HL-60 (cell line): ENCODE measurements around the gene LIN7A.

ENCODE experiments used
- DNase-seq, 2 experiments: peaks; one replicate each; pipeline ENCODE4 v3.0.0-alpha.2; 2010 to 2020; ENCODE audit warnings: low read depth in 1 of 2, low spot score in 1 of 2
- H3K27ac ChIP-seq: fragments of 250-450 bp; sonication (Bioruptor Pico); replicated peaks from 2 replicates; pipeline ENCODE4 v1.5.1; 2020; ENCODE audit warnings: mild to moderate bottlenecking, moderate library complexity
- H3K27me3 ChIP-seq: fragments of 250-450 bp; sonication (Bioruptor Pico); 2 replicates; pipeline ENCODE4 v1.5.1; 2021; ENCODE audit warnings: mild to moderate bottlenecking, moderate library complexity; ENCODE audit not compliant: insufficient read depth, poor library complexity, severe bottlenecking
- H3K4me3 ChIP-seq: replicated peaks from 2 replicates; pipeline ENCODE4 v1.5.1; 2011; ENCODE audit warnings: mild to moderate bottlenecking, control low read depth, low read length; ENCODE audit not compliant: insufficient read depth
- GABPA ChIP-seq: IDR thresholded peaks from 2 replicates; pipeline ENCODE4 v1.6.1; 2012; ENCODE audit warnings: low read depth
- POLR2AphosphoS5 ChIP-seq: IDR thresholded peaks from 2 replicates; pipeline ENCODE4 v1.6.1; 2012; ENCODE audit warnings: low read depth
- SPI1 ChIP-seq: IDR thresholded peaks from 2 replicates; pipeline ENCODE4 v1.6.1; 2012; ENCODE audit warnings: low read depth, mild to moderate bottlenecking, borderline replicate concordance
- TF ChIP-seq, protein P1 (sequence below): IDR thresholded peaks from 2 replicates; pipeline ENCODE4 v1.6.1; 2012; ENCODE audit warnings: low read depth; ENCODE audit not compliant: insufficient replicate concordance
- TF ChIP-seq, protein P2 (sequence below): IDR thresholded peaks from one replicate; pipeline ENCODE4 v1.5.1; 2011; ENCODE audit warnings: low read length, control low read depth, inconsistent platforms; ENCODE audit not compliant: insufficient read depth

The LIN7A gene

GRCh38 chr12:80838708-80839107 lies 99.0 kb downstream of the LIN7A start:
- H3K4me3 ChIP-seq = no peak overlapping the region
- no peaks in the 10 kb centered on the region for H3K27me3 ChIP-seq
- no peak overlapping the region for H3K27ac ChIP-seq
- TF ChIP-seq POLR2AphosphoS5 (no peak), GABPA (no peak), SPI1 (no peak)
- TF ChIP-seq, protein P1, sequence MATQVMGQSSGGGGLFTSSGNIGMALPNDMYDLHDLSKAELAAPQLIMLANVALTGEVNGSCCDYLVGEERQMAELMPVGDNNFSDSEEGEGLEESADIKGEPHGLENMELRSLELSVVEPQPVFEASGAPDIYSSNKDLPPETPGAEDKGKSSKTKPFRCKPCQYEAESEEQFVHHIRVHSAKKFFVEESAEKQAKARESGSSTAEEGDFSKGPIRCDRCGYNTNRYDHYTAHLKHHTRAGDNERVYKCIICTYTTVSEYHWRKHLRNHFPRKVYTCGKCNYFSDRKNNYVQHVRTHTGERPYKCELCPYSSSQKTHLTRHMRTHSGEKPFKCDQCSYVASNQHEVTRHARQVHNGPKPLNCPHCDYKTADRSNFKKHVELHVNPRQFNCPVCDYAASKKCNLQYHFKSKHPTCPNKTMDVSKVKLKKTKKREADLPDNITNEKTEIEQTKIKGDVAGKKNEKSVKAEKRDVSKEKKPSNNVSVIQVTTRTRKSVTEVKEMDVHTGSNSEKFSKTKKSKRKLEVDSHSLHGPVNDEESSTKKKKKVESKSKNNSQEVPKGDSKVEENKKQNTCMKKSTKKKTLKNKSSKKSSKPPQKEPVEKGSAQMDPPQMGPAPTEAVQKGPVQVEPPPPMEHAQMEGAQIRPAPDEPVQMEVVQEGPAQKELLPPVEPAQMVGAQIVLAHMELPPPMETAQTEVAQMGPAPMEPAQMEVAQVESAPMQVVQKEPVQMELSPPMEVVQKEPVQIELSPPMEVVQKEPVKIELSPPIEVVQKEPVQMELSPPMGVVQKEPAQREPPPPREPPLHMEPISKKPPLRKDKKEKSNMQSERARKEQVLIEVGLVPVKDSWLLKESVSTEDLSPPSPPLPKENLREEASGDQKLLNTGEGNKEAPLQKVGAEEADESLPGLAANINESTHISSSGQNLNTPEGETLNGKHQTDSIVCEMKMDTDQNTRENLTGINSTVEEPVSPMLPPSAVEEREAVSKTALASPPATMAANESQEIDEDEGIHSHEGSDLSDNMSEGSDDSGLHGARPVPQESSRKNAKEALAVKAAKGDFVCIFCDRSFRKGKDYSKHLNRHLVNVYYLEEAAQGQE = no peak
- TF ChIP-seq, protein P2, sequence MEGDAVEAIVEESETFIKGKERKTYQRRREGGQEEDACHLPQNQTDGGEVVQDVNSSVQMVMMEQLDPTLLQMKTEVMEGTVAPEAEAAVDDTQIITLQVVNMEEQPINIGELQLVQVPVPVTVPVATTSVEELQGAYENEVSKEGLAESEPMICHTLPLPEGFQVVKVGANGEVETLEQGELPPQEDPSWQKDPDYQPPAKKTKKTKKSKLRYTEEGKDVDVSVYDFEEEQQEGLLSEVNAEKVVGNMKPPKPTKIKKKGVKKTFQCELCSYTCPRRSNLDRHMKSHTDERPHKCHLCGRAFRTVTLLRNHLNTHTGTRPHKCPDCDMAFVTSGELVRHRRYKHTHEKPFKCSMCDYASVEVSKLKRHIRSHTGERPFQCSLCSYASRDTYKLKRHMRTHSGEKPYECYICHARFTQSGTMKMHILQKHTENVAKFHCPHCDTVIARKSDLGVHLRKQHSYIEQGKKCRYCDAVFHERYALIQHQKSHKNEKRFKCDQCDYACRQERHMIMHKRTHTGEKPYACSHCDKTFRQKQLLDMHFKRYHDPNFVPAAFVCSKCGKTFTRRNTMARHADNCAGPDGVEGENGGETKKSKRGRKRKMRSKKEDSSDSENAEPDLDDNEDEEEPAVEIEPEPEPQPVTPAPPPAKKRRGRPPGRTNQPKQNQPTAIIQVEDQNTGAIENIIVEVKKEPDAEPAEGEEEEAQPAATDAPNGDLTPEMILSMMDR = no peak
- DNase-seq = no peak

DNA sequence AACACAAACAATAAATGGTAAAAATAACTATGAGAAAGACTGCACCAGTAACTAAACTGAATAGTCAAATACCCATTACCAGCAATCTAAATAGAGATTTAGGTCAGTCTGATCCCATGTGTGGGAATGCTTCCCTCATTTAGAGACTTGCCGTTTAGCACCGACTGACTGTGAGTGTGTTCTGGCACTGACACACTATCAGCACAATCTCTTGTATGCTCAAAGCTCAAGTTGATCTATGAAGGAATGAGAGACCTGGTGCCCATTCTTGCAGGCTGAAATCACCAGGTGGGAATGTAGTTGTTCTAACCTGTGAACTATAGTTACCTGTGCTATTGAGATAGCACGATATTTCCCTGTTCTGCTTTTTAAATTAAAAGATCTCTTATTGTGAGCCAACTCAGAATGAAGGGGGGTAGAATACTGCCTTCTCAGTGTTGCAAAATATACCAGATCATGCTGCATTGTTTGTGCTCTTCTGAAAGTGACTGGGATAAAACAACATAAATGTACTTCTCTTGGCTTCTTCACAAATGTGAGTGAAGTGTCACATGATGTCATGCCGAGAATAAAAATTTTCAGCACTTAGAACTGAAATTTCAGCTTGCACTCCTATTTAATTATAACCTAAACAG lies 99.6 kb downstream of the LIN7A start:
- H3K4me3 ChIP-seq = no peak overlapping the region
- no peak for DNase-seq

DNA sequence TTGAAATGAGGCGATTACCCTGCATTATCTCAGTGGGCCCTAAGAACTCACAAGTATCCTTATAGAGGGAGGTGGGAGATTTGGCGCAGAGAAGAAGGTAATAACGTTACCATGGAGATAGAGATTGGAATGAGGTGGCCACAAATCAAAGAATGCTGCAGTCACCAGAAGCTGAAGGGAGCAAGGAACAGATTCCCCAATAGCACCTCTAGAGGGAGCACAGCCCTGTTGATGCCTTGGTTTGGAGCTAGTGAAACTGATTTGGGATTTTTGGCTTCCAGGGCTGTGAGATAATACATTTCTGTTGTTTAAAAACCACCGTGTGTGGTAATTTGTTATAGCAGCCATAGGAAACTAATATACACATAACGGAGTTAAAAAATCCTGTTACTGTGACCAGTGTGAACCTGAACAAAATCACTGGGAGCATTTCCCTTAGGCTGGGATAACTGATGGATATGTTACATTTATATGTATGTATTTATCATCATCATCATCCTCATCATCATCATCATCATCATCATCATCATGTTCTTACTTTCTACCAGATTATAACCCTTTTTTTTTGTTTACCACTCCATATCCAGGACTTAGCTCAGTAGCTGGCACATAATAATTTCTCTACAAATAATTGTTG lies 100.3 kb downstream of the LIN7A start:
- peak in 1 of 2 experiments; percentile 5 for DNase-seq
- Histone ChIP-seq H3K27me3 (no peaks in the 10 kb centered on the region), H3K4me3 (no peak overlapping the region), H3K27ac (no peak overlapping the region)
- TF ChIP-seq SPI1 = no peak
- TF ChIP-seq, protein P2 = peak; percentile 34

More for the DNA sequence above, 99.6 kb downstream of the LIN7A start:
- TF ChIP-seq, protein P1 = no peak
- TF ChIP-seq SPI1 (no peak), GABPA (no peak), POLR2AphosphoS5 (no peak)
- TF ChIP-seq, protein P2 = no peak
- no peaks in the 10 kb centered on the region for H3K27me3 ChIP-seq
- H3K27ac ChIP-seq = no peak overlapping the region
